Neural cell (in vitro differentiated cells): ENCODE data around the gene ZNF625. TPM values are rescaled to one million over a fixed set of nuclear protein-coding genes. Genes with fewer than 3 reads are reported as not detected.

Source experiments
- H2AFZ ChIP-seq: fragments of 200-600, 300-800 bp; sonication (generic), shearing (Covaris generic); 2 replicates; pipeline ENCODE4 v1.6.0; 2014; ENCODE audit warnings: low read depth, mild to moderate bottlenecking, antibody characterized with exemption, low read length, moderate library complexity
- H3F3A ChIP-seq: fragments of 200-600 bp; shearing (Covaris generic); 2 replicates; pipeline ENCODE4 v1.6.1; 2016; ENCODE audit warnings: mild to moderate bottlenecking, moderate library complexity, mixed read lengths, antibody characterized with exemption, low read length; ENCODE audit not compliant: insufficient read depth, poor library complexity, severe bottlenecking
- H3K27ac ChIP-seq: fragments of 200-600, 300-800 bp; sonication (generic), shearing (Covaris generic); 2 replicates; pipeline ENCODE4 v1.5.1; 2014; ENCODE audit warnings: mild to moderate bottlenecking, low read length, moderate library complexity
- H3K27me3 ChIP-seq: fragments of 300-800, 200-600 bp; sonication (generic), shearing (Covaris generic); 2 replicates; pipeline ENCODE4 v1.6.0; 2014; ENCODE audit warnings: mild to moderate bottlenecking, low read depth, low read length, moderate library complexity; ENCODE audit not compliant: insufficient read depth
- H3K36me3 ChIP-seq: fragments of 300-800, 200-600 bp; sonication (generic), shearing (Covaris generic); 2 replicates; pipeline ENCODE4 v1.5.1; 2014; ENCODE audit warnings: mild to moderate bottlenecking, antibody characterized with exemption, low read length, moderate library complexity; ENCODE audit not compliant: insufficient read depth
- H3K4me2 ChIP-seq: fragments of 300-800, 200-600 bp; sonication (generic), shearing (Covaris generic); 2 replicates; pipeline ENCODE4 v1.6.0; 2014; ENCODE audit warnings: mild to moderate bottlenecking, low read length
- H3K4me3 ChIP-seq: fragments of 300-800, 200-600 bp; sonication (generic), shearing (Covaris generic); 2 replicates; pipeline ENCODE4 v1.5.1; 2014; ENCODE audit warnings: mild to moderate bottlenecking, low read length, moderate library complexity
- H3K79me2 ChIP-seq: fragments of 200-600 bp; shearing (Covaris generic); replicated peaks from 2 replicates; pipeline ENCODE4 v1.6.0; 2014; ENCODE audit warnings: mild to moderate bottlenecking, low read length, moderate library complexity; ENCODE audit not compliant: insufficient read depth
- H3K9ac ChIP-seq: fragments of 300-800, 200-600 bp; sonication (generic), shearing (Covaris generic); 2 replicates; pipeline ENCODE4 v1.6.1; 2016; ENCODE audit warnings: mild to moderate bottlenecking, low read length, mixed read lengths
- H3K9me2 ChIP-seq: fragments of 200-600 bp; shearing (Covaris generic); 2 replicates; pipeline ENCODE4 v1.6.1; 2016; ENCODE audit warnings: mild to moderate bottlenecking, low read length, mixed read lengths; ENCODE audit not compliant: insufficient read depth
- H3K9me3 ChIP-seq: fragments of 200-600, 300-800 bp; sonication (generic), shearing (Covaris generic); 2 replicates; pipeline ENCODE4 v1.6.1; 2016; ENCODE audit warnings: mild to moderate bottlenecking, mixed run types, low read length, moderate library complexity, mixed read lengths
- H4K20me1 ChIP-seq: fragments of 200-600 bp; shearing (Covaris generic); 2 replicates; pipeline ENCODE4 v1.6.1; 2016; ENCODE audit warnings: mild to moderate bottlenecking, mixed run types; ENCODE audit not compliant: insufficient read depth
- CTCF ChIP-seq: fragments of 450-650 bp; IDR thresholded peaks from 2 replicates; pipeline ENCODE4 v1.5.1; 2014; ENCODE audit warnings: antibody characterized with exemption, mild to moderate bottlenecking, moderate library complexity; ENCODE audit not compliant: poor library complexity, severe bottlenecking
- EP300 ChIP-seq: fragments of 450-650 bp; conservative IDR thresholded peaks from 2 replicates; pipeline ENCODE4 v1.6.1; 2014; ENCODE audit warnings: antibody characterized with exemption, mild to moderate bottlenecking, moderate library complexity; ENCODE audit not compliant: poor library complexity, severe bottlenecking
- EZH2 ChIP-seq: fragments of 200-600, 300-800 bp; shearing (Covaris generic), sonication (generic); IDR thresholded peaks from 2 replicates; pipeline ENCODE4 v1.6.1; 2014; ENCODE audit warnings: antibody characterized with exemption, low read length, borderline replicate concordance, mild to moderate bottlenecking; ENCODE audit not compliant: insufficient read depth, poor library complexity, severe bottlenecking
- MXI1 ChIP-seq: fragments of 450-650 bp; conservative IDR thresholded peaks from 2 replicates; pipeline ENCODE4 v1.6.1; 2014; ENCODE audit warnings: antibody characterized with exemption, mild to moderate bottlenecking; ENCODE audit not compliant: poor library complexity, severe bottlenecking
- POLR2AphosphoS5 ChIP-seq: IDR thresholded peaks from 2 replicates; pipeline ENCODE4 v1.6.1; 2012
- RAD21 ChIP-seq: fragments of 450-650 bp; conservative IDR thresholded peaks from 2 replicates; pipeline ENCODE4 v1.6.1; 2014; ENCODE audit warnings: antibody characterized with exemption, mild to moderate bottlenecking, moderate library complexity
- SMC3 ChIP-seq: fragments of 450-650 bp; conservative IDR thresholded peaks from 2 replicates; pipeline ENCODE4 v1.6.1; 2014; ENCODE audit warnings: antibody characterized with exemption, mild to moderate bottlenecking, moderate library complexity; ENCODE audit not compliant: poor library complexity
- TAF1 ChIP-seq: IDR thresholded peaks from 2 replicates; pipeline ENCODE4 v1.6.1; 2012; ENCODE audit warnings: low read depth
- polyA plus RNA-seq: library from polyadenylated mRNA; depleted of rRNA; stranded (reverse); fragments of >200 nt; gene quantifications from 2 replicates; pipeline ENCODE4 v1.2.3, GENCODE V29; 2014
- TF ChIP-seq, protein P1 (sequence below): IDR thresholded peaks from 2 replicates; pipeline ENCODE4 v1.6.1; 2012; ENCODE audit warnings: borderline replicate concordance

ZNF625 gene
- polyA plus RNA-seq, 1 donor from 2014 or later: 11.6 TPM

GRCh38 chr19:12202250-12202649 lies 45.7 kb upstream of the ZNF625 start:
- H3K9me3 ChIP-seq: peaks cover 12% of the 10 kb centered on the region
- no peak overlapping the region for H3K9ac ChIP-seq
- H3K27me3 ChIP-seq: no peaks in the 10 kb centered on the region
- H4K20me1 ChIP-seq: no peaks in the 10 kb centered on the region
- H3K9me2 ChIP-seq: no peaks in the 10 kb centered on the region
- no peak overlapping the region for H3K4me2 ChIP-seq
- no peaks in the 10 kb centered on the region for H3K79me2 ChIP-seq
- no peak overlapping the region for H3K27ac ChIP-seq
- TF ChIP-seq CTCF: no peak
- no peak for TF ChIP-seq POLR2AphosphoS5
- no peak for TF ChIP-seq MXI1
- no peak for TF ChIP-seq EZH2
- TF ChIP-seq SMC3: no peak
- TF ChIP-seq EP300: no peak
- TF ChIP-seq, protein P1, sequence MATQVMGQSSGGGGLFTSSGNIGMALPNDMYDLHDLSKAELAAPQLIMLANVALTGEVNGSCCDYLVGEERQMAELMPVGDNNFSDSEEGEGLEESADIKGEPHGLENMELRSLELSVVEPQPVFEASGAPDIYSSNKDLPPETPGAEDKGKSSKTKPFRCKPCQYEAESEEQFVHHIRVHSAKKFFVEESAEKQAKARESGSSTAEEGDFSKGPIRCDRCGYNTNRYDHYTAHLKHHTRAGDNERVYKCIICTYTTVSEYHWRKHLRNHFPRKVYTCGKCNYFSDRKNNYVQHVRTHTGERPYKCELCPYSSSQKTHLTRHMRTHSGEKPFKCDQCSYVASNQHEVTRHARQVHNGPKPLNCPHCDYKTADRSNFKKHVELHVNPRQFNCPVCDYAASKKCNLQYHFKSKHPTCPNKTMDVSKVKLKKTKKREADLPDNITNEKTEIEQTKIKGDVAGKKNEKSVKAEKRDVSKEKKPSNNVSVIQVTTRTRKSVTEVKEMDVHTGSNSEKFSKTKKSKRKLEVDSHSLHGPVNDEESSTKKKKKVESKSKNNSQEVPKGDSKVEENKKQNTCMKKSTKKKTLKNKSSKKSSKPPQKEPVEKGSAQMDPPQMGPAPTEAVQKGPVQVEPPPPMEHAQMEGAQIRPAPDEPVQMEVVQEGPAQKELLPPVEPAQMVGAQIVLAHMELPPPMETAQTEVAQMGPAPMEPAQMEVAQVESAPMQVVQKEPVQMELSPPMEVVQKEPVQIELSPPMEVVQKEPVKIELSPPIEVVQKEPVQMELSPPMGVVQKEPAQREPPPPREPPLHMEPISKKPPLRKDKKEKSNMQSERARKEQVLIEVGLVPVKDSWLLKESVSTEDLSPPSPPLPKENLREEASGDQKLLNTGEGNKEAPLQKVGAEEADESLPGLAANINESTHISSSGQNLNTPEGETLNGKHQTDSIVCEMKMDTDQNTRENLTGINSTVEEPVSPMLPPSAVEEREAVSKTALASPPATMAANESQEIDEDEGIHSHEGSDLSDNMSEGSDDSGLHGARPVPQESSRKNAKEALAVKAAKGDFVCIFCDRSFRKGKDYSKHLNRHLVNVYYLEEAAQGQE: no peak
- TF ChIP-seq RAD21: no peak
- H3F3A ChIP-seq: no peaks in the 10 kb centered on the region
- H3K36me3 ChIP-seq: peaks cover 2% of the 10 kb centered on the region
- H3K4me3 ChIP-seq: no peak overlapping the region
- no peak overlapping the region for H2AFZ ChIP-seq

DNA sequence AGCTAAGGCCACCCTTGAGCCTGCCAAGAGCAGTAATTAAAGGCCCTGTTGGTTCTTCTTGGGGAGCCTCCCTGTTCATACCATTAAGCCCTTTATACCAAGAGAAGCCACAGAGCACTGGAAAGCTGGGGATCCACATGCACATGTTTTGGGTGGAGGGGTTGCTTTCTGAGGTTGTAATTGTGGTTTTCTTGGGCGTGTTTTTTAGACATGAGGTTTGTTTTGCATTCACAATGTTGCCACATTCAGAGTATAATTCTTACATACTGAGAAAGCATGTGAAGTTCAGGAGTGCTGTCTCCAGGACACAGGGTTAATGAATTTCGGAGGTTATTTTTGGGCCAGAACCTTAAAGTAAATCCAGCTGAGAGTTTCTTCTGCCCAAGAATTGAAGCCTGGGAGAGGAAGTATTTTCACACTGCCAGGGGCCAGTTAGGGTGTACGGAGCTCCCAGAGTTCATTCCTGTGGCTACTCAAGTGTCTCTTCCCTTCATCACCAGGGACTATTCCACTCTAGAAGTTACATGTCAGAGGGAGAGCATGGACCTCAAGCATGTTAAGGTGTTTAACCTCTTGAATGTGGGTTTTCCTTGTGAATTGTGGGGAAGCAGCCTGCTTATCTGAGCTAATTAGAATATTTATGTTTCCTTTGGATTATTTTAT lies 43.4 kb upstream of the ZNF625 start:
- H3K4me2 ChIP-seq: no peak overlapping the region
- peaks cover 15% of the 10 kb centered on the region for H3K9me3 ChIP-seq
- H3K79me2 ChIP-seq: no peaks in the 10 kb centered on the region
- no peak overlapping the region for H2AFZ ChIP-seq
- no peaks in the 10 kb centered on the region for H3K36me3 ChIP-seq
- no peak overlapping the region for H3K4me3 ChIP-seq
- H4K20me1 ChIP-seq: no peaks in the 10 kb centered on the region
- TF ChIP-seq TAF1 (no peak), MXI1 (no peak), EP300 (no peak), SMC3 (no peak), EZH2 (no peak), RAD21 (no peak), POLR2AphosphoS5 (no peak), CTCF (no peak)
- TF ChIP-seq, protein P1: no peak
- H3K9ac ChIP-seq: no peak overlapping the region
- H3F3A ChIP-seq: no peaks in the 10 kb centered on the region
- H3K27me3 ChIP-seq: no peaks in the 10 kb centered on the region
- H3K27ac ChIP-seq: no peak overlapping the region
- no peaks in the 10 kb centered on the region for H3K9me2 ChIP-seq
